GM12801 (cell line): ENCODE results near the gene ZRANB3.

ENCODE experiments used
- CTCF ChIP-seq: IDR thresholded peaks from one replicate; pipeline ENCODE4 v1.5.1; 2011; ENCODE audit warnings: control low read depth; ENCODE audit not compliant: insufficient read length; ENCODE audit errors: extremely low read depth

Gene ZRANB3

GRCh38 chr2:135179689-135180088, 351.3 kb downstream of the ZRANB3 start:
- TF ChIP-seq CTCF, result no peak

GRCh38 chr2:135175177-135175576, 355.8 kb downstream of the ZRANB3 start:
- TF ChIP-seq CTCF, result no peak

- no peak for TF ChIP-seq CTCF
These were observed 356.3 kb downstream of the ZRANB3 start for GRCh38 chr2:135174810-135175093.

GRCh38 chr2:135174049-135174809, 356.8 kb downstream of the ZRANB3 start:
- no peak for TF ChIP-seq CTCF

GRCh38 chr2:135169900-135170753, 360.9 kb downstream of the ZRANB3 start:
- no peak for TF ChIP-seq CTCF

- no peak for TF ChIP-seq CTCF
These were observed 362.7 kb downstream of the ZRANB3 start for GRCh38 chr2:135168204-135168856.

- no peak for TF ChIP-seq CTCF
These were observed 363.7 kb downstream of the ZRANB3 start for GRCh38 chr2:135167273-135167672.
